T-helper 22 cell (primary cell): ENCODE data around the gene MYO9B.
A peak's percentile ranks its signal among the peaks of the same experiment; 100 is the strongest.

Experiments
- DNase-seq: peaks from one replicate; pipeline ENCODE4 v3.0.0-alpha.2; 2020; ENCODE audit warnings: low read depth

The MYO9B gene

DNA sequence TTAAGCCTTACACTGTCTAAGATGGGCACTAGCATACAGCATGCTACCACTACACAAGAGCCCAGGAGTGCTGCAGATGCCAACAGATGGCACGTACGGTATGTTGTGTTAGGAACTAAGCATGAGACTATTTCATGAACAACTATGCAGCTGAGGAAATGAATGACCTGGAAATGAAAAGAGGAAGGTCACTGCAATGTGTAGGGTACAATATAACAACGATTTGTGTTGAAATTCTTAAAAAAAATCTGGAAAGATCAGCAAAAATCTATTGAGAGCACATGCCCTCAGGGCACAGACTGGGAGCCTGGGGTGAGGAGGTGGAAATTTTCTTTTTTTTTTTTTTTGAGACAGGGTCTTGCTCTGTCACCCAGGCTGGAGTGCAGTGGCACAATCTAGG lies 14.8 kb upstream of the MYO9B start:
- DNase-seq = no peak

DNA sequence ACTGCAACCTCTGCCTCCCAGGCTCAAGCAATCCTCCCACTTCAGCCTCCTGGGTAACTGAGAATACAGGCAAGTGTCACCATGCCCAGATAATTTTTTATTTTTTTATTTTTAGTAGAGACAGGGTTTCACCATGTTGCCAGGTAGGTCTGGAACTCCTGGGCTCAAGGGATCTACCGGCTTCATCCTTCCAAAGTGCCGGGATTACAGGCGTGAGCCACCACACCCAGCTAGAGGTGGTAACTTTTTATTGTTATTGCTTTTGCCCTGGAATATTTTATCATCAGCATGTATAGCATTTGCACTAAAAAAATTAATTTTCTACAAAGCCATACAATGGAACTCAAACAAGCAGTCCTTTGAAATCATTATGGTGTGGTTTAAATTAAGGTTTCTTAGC lies 14.4 kb upstream of the MYO9B start:
- DNase-seq = no peak

GRCh38 chr19:17061691-17062090 lies 13.9 kb upstream of the MYO9B start:
- DNase-seq = no peak

GRCh38 chr19:17063428-17063827 lies 12.1 kb upstream of the MYO9B start:
- DNase-seq = no peak

DNA sequence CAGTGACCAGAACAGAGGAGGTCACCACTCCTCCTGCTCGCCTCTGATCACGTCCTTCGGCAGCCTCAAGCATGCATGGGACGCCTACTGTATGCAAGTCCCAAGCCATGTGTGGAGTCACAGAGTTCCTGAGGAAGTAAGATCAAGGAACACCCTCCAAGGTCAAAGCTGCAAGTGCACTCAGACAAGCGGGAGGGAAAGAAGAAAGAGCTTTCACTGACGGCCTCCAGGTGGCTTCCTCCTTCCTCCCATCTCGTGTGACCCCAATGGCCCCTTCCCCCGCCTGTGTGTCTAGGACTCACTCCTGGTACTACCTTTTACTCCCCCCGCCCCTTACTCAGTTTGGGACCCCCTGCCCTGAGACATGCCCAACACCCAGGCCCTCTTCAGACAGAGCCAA lies 6.4 kb upstream of the MYO9B start:
- no peak for DNase-seq

GRCh38 chr19:17070421-17070820 lies 5.2 kb upstream of the MYO9B start:
- no peak for DNase-seq

- no peak for DNase-seq
These were observed 4.7 kb upstream of the MYO9B start for GRCh38 chr19:17070912-17071311.

GRCh38 chr19:17073869-17074633 lies 1.5 kb upstream of the MYO9B start:
- DNase-seq = no peak

DNA sequence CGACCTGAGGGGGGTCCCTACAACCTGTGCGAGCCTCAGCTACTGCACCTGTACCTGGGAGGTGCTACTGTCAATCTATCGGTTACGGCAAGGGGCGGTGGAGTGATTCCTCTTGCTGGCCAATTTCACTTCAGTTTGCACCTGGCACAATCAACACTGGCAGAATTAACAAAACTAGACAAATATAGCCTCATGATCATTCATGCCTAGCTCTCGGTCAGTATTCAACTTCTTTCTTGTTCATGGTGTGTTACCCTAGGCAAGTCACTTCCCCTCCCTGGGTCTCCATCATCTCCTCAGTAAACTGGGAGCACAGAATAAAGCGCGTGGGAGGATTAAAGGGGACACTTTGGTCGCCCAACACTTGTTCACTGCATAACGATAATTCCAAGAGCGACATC lies 943 bp upstream of the MYO9B start:
- no peak for DNase-seq

DNA sequence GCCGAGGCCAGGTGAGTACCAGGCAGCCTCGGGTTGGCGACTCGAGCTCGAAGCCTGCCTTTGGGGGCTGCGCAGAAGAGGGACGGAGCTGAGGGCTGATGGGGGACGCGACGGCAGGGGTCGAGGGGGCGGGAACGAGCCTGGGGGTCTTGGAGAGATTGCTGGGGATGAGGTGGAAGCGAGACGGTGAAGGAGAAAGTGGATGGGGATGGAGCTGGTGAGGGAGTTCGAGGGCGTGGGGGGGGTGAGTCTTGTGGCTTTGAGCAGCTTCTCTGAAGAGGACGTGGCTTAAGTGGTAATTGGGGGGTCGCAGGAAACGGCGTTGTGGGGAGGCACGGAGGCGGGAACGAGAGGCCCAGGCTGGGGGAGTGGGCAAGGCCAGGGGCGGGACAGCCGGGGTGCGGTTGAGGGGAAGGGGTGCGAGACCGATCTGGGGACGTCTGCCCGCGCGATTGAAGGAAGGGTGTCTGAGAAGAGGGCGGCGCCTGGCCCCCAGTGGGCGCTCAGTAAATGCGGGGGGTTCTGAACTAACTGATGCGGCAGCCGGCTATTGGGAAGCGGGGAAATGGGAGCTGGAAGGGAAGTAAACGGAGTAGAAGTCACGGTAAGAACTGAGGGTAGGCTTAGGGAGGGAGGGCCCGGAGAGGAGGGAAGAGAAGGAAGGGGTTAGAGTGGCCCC lies 426 bp downstream of the MYO9B start:
- peak; percentile 46 for DNase-seq

DNA sequence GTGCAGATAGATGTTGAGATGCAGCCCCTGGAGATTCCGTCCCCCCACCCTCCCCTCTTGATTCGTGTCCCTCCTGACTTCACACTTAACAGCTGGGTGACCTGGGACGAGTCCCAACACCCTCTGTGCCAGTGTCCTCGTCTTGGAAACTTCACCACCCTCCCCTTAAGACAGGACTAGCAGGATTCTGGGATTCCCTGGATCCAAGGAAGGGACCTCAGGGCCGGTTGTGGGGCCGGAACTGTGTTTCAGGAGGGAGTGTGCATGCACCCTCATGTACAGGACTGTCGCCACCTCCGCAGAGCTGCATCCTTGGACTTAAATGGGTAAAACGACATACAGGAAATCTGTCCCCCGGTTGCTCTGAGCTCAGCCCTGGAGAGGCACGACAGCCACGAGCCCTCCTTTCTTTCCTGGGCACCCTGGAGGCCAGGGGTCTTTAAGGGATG lies 990 bp downstream of the MYO9B start:
- DNase-seq = no peak

GRCh38 chr19:17077447-17078028 lies 2.0 kb downstream of the MYO9B start:
- DNase-seq = no peak

DNA sequence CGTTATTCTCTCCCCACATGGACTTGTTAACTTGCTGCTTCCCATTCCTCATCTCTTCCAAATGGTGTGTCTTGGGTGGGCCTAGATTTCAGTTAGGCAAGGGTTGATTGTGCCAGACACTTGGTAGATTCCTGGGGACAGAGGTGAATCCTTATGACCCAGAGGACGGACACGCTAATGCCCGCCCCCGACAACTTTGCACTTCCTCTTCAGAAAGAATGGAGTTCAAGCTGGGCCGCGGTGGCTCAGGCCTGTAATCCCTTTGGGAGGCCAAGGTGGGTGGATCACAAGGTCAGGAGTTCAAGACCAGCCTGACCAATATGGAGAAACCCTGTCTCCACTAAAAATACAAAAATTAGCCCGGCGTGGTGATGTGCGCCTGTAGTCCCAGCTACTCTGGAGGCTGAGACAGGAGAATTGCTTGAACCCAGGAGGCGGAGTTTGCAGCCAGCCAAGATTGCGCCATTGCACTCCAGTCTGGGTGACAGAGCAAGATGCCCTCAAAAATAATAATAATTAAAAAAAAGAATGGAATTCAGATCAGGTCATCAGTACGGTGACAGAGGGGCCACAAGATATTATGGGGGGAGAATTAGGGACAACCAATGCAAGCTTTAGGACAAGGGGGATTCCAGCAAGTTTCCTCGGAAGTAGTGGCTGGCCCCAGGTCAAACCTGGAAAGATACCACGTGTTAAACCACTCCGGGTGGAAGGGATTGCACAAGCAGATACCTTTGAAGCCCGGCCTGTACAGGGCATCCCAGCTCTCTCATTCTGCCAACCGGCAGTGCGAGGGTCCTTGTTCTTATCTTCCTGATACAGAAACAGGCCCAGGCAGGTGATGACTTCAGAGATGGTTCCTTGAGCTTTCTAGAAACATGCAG lies 2.7 kb downstream of the MYO9B start:
- DNase-seq = no peak

DNA sequence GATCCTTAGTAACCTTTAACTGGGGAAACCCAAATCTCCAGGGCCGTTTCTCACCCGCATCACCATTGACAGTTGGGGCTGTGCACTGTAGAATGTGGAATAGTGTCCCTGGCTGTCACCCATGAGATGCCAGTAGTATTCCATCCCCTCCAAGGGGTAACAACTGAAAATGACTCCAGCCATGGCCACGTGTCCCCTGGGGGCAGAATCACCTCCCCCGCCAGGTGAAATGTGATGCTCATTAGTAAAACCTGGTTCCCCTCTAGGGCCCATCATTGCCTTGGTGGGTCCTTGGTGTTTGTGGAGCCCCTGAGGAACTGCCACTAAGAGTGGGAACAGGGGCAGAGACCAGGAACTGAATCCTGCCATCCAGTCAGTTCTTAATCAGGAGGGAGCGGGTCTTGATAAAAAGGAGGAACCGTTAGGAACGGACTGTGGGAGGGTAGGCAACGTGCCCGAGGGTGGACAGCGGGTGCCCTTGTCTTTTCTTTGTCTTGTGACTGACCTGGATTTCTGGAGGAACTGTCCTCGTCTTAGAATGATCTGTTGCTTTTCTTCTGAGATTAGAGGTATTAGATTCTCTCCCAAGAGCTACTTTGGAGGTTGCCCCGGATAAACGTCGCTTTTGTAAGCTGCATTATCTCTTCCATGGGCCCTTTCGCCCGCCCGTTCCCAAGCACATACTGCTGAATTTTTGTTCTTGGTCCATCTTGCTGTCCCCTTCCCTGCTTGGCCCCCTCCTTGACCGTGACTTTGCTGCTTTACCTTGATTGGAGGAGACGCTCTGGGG lies 3.5 kb downstream of the MYO9B start:
- no peak for DNase-seq

DNA sequence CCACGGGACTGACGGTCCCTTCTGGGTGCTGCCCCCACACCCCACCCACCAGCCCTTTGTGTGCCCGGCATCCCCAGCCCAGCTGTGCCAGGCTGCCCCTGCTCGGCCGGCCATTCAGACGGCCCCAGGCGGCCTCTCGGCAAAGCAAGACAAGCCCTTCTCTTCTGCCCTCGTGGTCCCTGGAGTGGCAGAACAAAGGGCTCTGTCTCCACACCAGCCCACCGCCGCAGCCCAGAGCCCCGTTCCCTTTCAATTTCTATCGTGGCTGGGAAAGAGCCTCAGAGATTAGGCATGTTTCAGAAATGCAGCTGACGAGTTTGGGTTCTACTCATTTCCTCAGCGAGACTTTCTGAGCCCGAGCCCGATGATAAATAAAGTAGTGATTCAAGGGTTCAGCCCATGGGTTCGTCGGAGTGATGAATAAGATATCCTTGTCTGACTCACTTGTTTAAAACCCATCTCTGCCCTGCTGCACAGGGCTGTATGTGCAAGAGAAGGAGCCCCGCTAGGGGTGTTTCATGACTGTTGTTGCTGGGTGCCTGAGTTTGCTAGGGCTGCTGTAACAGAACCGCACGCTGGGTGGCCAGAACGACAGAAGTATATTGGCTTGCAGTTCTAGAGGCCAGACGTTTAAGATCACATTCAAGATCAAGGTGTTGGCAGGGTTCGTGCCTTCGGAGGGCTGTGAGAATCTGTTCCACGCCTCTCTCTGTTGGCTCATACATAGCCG lies 4.3 kb downstream of the MYO9B start:
- DNase-seq = peak; percentile 54

DNA sequence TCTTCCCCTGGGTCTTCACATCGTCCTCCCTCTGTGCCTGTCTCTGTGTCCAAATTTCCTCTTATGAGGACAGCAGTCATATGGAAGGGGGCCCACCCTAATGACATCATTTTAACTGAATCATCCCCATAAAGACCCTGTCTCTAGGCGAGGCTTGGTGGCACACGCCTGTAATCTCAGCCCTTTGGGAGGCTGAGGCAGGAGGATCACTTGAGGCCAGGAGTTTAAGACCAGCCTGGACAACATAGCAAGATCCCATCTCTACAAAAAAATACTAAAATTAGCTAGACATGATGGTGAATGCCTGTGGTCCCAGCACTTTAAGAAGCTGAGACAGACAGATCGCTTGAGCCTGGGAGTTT lies 4.8 kb downstream of the MYO9B start:
- no peak for DNase-seq

DNA sequence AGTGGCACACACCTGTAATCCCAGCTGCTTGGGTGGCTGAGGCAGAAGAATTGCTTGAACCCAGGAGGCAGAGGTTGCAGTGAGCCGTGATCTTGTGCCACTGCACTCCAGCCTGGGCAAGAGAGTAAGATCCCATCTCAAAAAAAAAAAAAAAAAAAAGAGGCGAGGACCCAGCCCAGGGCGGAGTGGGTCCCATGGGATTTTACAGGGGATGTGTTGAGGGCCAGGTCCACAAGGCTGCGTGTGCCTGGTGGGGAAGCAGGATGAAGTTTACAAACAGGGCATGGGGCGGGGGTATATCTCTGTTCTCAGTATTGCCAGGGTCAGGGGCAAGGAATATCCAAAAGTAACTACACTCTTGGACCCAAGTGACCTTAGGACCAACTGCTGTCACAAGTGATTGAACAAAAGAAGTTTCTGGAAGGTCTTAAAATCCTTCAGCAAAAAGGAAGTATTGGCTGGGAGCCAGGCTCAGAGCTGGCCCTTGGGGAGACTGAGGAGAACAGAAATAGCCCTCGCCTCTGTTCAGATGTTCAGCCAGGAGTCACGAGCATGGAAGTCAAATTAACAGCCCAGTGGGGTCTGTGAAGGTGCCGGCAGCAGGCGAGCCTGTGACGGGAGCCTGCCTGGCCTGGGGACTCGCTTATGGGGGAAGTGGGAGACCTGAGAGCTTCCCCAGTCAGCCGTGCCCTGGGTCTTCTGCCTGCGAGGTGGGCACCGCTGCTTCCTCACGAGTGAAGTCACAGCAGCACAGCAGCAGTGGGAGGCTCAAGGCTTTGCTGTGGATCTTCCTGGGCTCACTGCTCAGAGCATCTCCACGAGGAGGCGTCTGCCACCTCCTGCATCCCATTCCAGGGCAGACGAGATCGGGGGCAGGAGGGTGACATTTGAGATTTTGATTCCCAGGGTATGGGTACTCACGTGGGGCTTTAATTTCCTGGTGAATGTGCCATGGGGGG lies 6.4 kb downstream of the MYO9B start:
- DNase-seq = no peak

GRCh38 chr19:17086120-17086519 lies 10.5 kb downstream of the MYO9B start:
- no peak for DNase-seq

- DNase-seq = no peak
These were observed 11.3 kb downstream of the MYO9B start for GRCh38 chr19:17086834-17087233.

DNA sequence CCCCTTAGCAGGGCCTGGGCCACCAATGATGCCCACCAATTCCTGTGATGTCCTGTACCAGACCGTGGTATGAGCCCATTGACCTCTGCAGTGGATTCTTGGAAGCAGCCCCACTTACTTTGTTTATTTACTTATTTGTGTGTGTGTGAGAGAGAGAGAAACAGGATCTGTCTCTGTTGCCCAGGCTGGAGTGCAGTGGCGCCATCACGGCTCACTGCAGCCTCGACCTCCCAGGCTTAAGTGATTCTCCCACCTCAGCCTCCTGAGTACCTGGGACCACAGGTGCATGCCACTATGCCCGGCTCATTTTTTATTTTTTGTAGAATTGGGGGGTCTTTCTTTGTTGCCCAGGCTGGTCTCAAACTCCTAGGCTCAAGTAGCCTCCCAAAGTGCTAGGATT lies 13.0 kb downstream of the MYO9B start:
- DNase-seq = no peak
